Activated T-helper 1 cell treated with anti-CD3 and anti-CD28 coated beads, Interleukin-12 subunit alpha, Interleukin-12 subunit beta, Interleukin-2, Interleukin-4 antibody, amounts not matched to agents 30 ng/mL and 10 ng/mL and 1 ng/mL, durations not matched to agents 14 hours and 24 hours and 36 hours (primary cell): ENCODE data around the gene RPS6KB2. TPM values are rescaled to one million over a fixed set of nuclear protein-coding genes. Genes with fewer than 3 reads are reported as not detected.
"Not testable (repeated sequence)": the region's sequence is repeated elsewhere in the genome, so short reads cannot be mapped to it uniquely, and the experiment has no call there.

Experiments used
- DNase-seq: peaks from one replicate; pipeline ENCODE4 v3.0.0; 2021; ENCODE audit warnings: low spot score
- H3K27ac Mint-ChIP-seq: one replicate; pipeline ENCODE4 v1.8.0; 2021; ENCODE audit warnings: mild to moderate bottlenecking, mixed read lengths
- H3K27me3 Mint-ChIP-seq: one replicate; pipeline ENCODE4 v1.8.0; 2022; ENCODE audit warnings: mild to moderate bottlenecking, moderate library complexity, mixed read lengths; ENCODE audit not compliant: insufficient read depth
- H3K36me3 Mint-ChIP-seq: one replicate; pipeline ENCODE4 v1.8.0; 2021; ENCODE audit warnings: low read depth, mixed read lengths
- H3K4me1 Mint-ChIP-seq: one replicate; pipeline ENCODE4 v1.8.0; 2021; ENCODE audit warnings: low read depth, mixed read lengths
- H3K4me3 Mint-ChIP-seq: one replicate; pipeline ENCODE4 v1.8.0; 2021; ENCODE audit warnings: mild to moderate bottlenecking, moderate library complexity, mixed read lengths
- H3K9me3 Mint-ChIP-seq: one replicate; pipeline ENCODE4 v1.8.0; 2021; ENCODE audit warnings: mixed read lengths
- intact Hi-C: fragments of 100-400 bp; cut with micrococcal nuclease; formaldehyde crosslinking; loops from one replicate; pipeline ENCODE4 v1.15.1; 2024
- total RNA-seq: library from RNA; stranded (reverse); gene quantifications from 2 replicates; pipeline ENCODE4 v1.2.3, GENCODE V29; 2022

RPS6KB2 gene
- total RNA-seq, 1 donor from 2014 or later: 84.1 TPM

DNA sequence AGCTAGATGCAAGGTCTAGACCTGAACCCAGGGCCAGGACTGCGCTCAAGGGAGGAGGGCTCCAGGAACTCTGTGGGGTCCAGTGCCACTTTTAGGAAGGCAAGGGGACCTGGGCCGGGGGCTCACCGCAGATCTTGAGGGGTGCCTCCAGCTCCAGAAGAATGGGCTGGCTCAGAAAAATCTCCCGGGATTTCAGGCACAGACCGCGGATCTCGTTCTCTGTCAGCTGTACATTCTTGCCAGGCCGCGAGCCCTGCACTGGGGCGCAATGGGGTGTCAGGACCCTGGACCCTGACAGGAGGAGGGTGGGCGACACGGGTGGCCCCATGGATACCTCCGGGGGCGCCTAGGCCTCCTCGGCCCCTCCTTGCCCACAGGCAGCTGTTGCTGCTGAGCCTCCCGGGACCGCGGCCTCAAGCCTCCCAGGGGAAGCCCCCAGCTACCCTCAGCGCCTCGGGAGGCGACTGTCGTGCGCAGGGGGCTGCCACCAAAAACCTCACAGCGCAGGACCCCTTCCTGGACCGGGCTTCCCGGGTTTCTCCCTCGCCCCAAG is 27.3 kb upstream of the RPS6KB2 start:
- Mint-ChIP-seq H3K9me3 (no peaks in the 10 kb centered on the region), H3K4me1 (peaks cover 45% of the 10 kb centered on the region), H3K27me3 (no peaks in the 10 kb centered on the region), H3K4me3 (peak overlapping the region; percentile 92), H3K36me3 (peaks cover 29% of the 10 kb centered on the region), H3K27ac (peak overlapping the region; percentile 86)
- DNase-seq: no peak
- intact Hi-C loops: loop anchor here (1.0 to 10.0 kb wide), 6 partner anchors 9 to 1546 kb away; partner anchors contain the start of genes CFL1, GRK2, NDUFV1 and TMEM134

- Mint-ChIP-seq H3K27me3 (no peaks in the 10 kb centered on the region), H3K27ac (peak within 1 kb of the TSS; percentile 86), H3K36me3 (peaks cover 30% of the 10 kb centered on the region), H3K9me3 (no peaks in the 10 kb centered on the region), H3K4me3 (peak within 1 kb of the TSS; percentile 92), H3K4me1 (peaks cover 50% of the 10 kb centered on the region)
- intact Hi-C loops: loop anchor here (1.0 to 10.0 kb wide), 10 partner anchors 9 to 1547 kb away; partner anchors contain the start of genes AIP, CDK2AP2, CFL1 and GRK2
- peak; percentile 87 for DNase-seq
Observed at GRCh38 chr11:67401495-67402191, 26.7 kb upstream of the RPS6KB2 start, which contains the start of gene PPP1CA. Gene PPP1CA, minus strand, starts transcription at chr11:67401858. Its CDS starts 76 bp downstream, at chr11:67401782.

GRCh38 chr11:67402192-67402839 is 26.0 kb upstream of the RPS6KB2 start:
- intact Hi-C loops: loop anchor here (1.0 to 10.0 kb wide), 8 partner anchors 19 to 1548 kb away; partner anchors contain the start of genes AIP, CDK2AP2, CFL1 and GRK2
- H3K4me3 Mint-ChIP-seq: peak overlapping the region; percentile 88
- peak overlapping the region; percentile 81 for H3K27ac Mint-ChIP-seq
- DNase-seq, H3K27me3 Mint-ChIP-seq, H3K9me3 Mint-ChIP-seq: not testable (repeated sequence)
- H3K36me3 Mint-ChIP-seq: peaks cover 33% of the 10 kb centered on the region
- H3K4me1 Mint-ChIP-seq: peaks cover 49% of the 10 kb centered on the region

DNA sequence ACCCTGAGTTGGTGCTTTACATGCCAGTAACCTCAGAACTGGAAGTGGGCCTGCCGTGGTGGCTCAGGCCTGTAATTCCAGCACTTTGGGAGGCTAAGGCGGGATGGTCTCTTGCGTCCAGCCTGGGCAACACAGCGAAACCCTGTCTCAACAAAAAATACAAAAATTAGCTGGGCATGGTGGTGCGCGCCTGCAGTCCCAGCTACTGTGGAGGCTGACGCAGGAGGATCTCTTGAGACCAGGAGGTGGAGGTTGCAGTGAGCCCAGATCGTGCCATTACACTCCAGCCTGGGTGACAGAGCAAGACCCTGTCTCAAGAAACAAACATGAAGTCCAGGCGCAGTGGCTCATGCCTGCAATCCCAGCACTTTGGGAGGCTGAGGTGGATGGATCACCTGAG is 25.2 kb upstream of the RPS6KB2 start:
- H3K27me3 Mint-ChIP-seq, DNase-seq, H3K9me3 Mint-ChIP-seq: not testable (repeated sequence)
- H3K4me3 Mint-ChIP-seq: peak overlapping the region; percentile 88
- H3K4me1 Mint-ChIP-seq: peaks cover 49% of the 10 kb centered on the region
- peaks cover 31% of the 10 kb centered on the region for H3K36me3 Mint-ChIP-seq
- H3K27ac Mint-ChIP-seq: peak overlapping the region; percentile 88
- intact Hi-C loops: loop anchor here (1.0 to 10.0 kb wide), 5 partner anchors 25 to 1548 kb away; partner anchors contain the start of genes CFL1, GRK2, NDUFV1 and RPS6KB2

DNA sequence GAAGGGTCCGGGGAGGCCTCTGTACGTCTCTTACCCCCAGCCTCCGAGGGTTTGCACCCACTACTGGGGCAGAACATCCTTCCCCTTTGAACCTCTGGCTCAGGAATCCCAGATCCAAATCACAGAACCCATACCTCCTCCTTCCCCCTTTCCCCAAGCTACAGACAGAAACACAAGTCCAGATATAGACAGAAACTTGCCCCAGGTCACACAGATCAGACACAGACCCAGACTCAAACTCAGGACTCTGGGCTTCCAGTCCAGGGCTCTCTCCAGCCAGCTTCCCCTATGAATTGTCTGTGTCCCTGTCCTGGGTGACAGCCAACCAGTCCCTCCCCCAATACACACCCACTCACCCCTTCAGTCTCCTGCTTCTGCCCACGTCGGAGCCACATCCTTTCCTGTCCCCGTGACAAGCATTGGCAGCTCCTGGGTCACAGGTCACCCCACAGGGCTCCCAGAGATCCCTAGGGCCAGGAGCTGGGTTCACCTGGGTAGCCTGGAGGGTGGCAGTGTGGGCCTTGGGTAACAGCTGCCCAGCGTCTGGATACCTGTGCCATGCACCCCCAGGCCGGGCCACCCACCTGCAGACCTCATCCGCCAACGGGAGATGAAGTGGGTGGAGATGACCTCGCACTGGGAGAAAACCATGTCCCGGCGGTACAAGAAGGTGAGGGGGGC is 23.6 kb upstream of the RPS6KB2 start:
- H3K27me3 Mint-ChIP-seq: no peaks in the 10 kb centered on the region
- H3K4me1 Mint-ChIP-seq: peaks cover 58% of the 10 kb centered on the region
- DNase-seq: peak; percentile 46
- intact Hi-C loops: loop anchor here (5.0 to 10.0 kb wide), 5 partner anchors 137 to 1550 kb away; partner anchors contain the start of genes CFL1, CHKA, GRK2 and NDUFV1
- H3K36me3 Mint-ChIP-seq: peaks cover 34% of the 10 kb centered on the region
- H3K9me3 Mint-ChIP-seq: no peaks in the 10 kb centered on the region
- H3K4me3 Mint-ChIP-seq: peak overlapping the region; percentile 88
- H3K27ac Mint-ChIP-seq: peak overlapping the region; percentile 88

GRCh38 chr11:67405196-67405567 is 23.1 kb upstream of the RPS6KB2 start:
- H3K36me3 Mint-ChIP-seq: peaks cover 35% of the 10 kb centered on the region
- H3K4me1 Mint-ChIP-seq: peaks cover 60% of the 10 kb centered on the region
- DNase-seq: no peak
- peak overlapping the region; percentile 88 for H3K27ac Mint-ChIP-seq
- H3K9me3 Mint-ChIP-seq: no peaks in the 10 kb centered on the region
- intact Hi-C loops: loop anchor here (5.0 to 10.0 kb wide), 3 partner anchors 200 to 1550 kb away; partner anchors contain the start of genes CFL1, CHKA and NDUFV1
- peak overlapping the region; percentile 88 for H3K4me3 Mint-ChIP-seq
- H3K27me3 Mint-ChIP-seq: no peaks in the 10 kb centered on the region

GRCh38 chr11:67405688-67406339 is 22.5 kb upstream of the RPS6KB2 start:
- Mint-ChIP-seq H3K4me1 (peaks cover 56% of the 10 kb centered on the region), H3K9me3 (no peaks in the 10 kb centered on the region)

DNA sequence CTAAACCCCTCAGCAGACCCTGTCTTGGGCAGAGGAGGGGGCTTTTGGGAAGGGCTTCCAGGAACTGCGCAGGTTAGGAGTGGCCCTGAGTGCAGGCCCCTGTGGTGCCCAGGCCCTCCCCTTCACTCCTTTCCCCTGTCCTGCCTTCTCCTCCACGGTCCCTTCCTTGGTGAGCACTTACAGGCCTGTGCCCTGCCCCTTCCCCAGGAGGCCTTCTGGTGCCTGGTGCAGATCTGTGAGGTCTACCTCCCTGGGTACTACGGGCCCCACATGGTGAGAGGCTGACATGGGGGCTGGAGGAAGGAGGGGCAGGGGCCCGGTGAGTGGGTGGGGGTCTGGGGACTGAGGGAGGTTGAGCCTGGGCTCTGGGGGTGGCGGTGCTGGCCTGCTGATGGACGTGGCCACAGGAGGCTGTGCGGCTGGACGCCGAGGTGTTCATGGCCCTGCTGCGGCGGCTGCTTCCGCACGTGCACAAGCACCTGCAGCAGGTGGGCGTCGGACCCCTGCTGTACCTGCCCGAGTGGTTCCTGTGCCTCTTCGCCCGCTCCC is 21.8 kb upstream of the RPS6KB2 start:
- intact Hi-C loops: loop anchor here (5.0 to 10.0 kb wide), 3 partner anchors 198 to 1552 kb away; partner anchors contain the start of genes CFL1, CHKA and NDUFV1
- H3K27me3 Mint-ChIP-seq: no peaks in the 10 kb centered on the region
- peaks cover 56% of the 10 kb centered on the region for H3K4me1 Mint-ChIP-seq
- peaks cover 32% of the 10 kb centered on the region for H3K36me3 Mint-ChIP-seq
- peak overlapping the region; percentile 92 for H3K27ac Mint-ChIP-seq
- no peaks in the 10 kb centered on the region for H3K9me3 Mint-ChIP-seq
- DNase-seq: no peak
- H3K4me3 Mint-ChIP-seq: peak overlapping the region; percentile 88

More at GRCh38 chr11:67405688-67406339, 22.5 kb upstream of the RPS6KB2 start:
- DNase-seq: no peak
- intact Hi-C loops: loop anchor here (5.0 to 10.0 kb wide), 3 partner anchors 199 to 1551 kb away; partner anchors contain the start of genes CFL1, CHKA and NDUFV1
- Mint-ChIP-seq H3K36me3 (peaks cover 32% of the 10 kb centered on the region), H3K27me3 (no peaks in the 10 kb centered on the region), H3K4me3 (peak overlapping the region; percentile 88), H3K27ac (peak overlapping the region; percentile 92)

- Mint-ChIP-seq H3K36me3 (peaks cover 32% of the 10 kb centered on the region), H3K9me3 (no peaks in the 10 kb centered on the region)
- intact Hi-C loops: loop anchor here (1.0 to 10.0 kb wide), 4 partner anchors 99 to 1552 kb away; partner anchors contain the start of genes CFL1, CHKA and NDUFV1
Observed at GRCh38 chr11:67406969-67407687, 21.2 kb upstream of the RPS6KB2 start.

GRCh38 chr11:67407688-67408163 is 20.6 kb upstream of the RPS6KB2 start:
- DNase-seq: no peak
- H3K27me3 Mint-ChIP-seq: no peaks in the 10 kb centered on the region
- peaks cover 32% of the 10 kb centered on the region for H3K36me3 Mint-ChIP-seq
- H3K9me3 Mint-ChIP-seq: no peaks in the 10 kb centered on the region
- H3K4me3 Mint-ChIP-seq: peak overlapping the region; percentile 88
- peak overlapping the region; percentile 92 for H3K27ac Mint-ChIP-seq
- intact Hi-C loops: loop anchor here (1.0 to 10.0 kb wide), 4 partner anchors 99 to 1553 kb away; partner anchors contain the start of genes CFL1, CHKA and NDUFV1
- H3K4me1 Mint-ChIP-seq: peaks cover 69% of the 10 kb centered on the region

More at GRCh38 chr11:67406969-67407687, 21.2 kb upstream of the RPS6KB2 start:
- H3K27ac Mint-ChIP-seq: peak overlapping the region; percentile 92
- no peaks in the 10 kb centered on the region for H3K27me3 Mint-ChIP-seq
- H3K4me1 Mint-ChIP-seq: peaks cover 63% of the 10 kb centered on the region
- DNase-seq: no peak
- peak overlapping the region; percentile 88 for H3K4me3 Mint-ChIP-seq
